GM23338 (cell line): Measurements from ENCODE around the gene HIF3A. TPM values are rescaled to one million over a fixed set of nuclear protein-coding genes. Genes with fewer than 3 reads are reported as not detected.

Experiments used
- ATAC-seq: fragments of 200-7000 bp; cut with Tn5 transposase; 3 replicates; pipeline ENCODE4 v1.9.1; 2020
- DNase-seq: peaks from one replicate; pipeline ENCODE4 v3.0.0-alpha.2; 2015; ENCODE audit warnings: low spot score
- H2AFZ ChIP-seq: fragments of 200-600 bp; sonication (generic); 2 replicates; pipeline ENCODE4 v1.8.0; 2016; ENCODE audit warnings: antibody characterized with exemption, mild to moderate bottlenecking, moderate library complexity
- H3F3A ChIP-seq: fragments of 200-600 bp; sonication (generic); replicated peaks from 2 replicates; pipeline ENCODE4 v1.8.0; 2017; ENCODE audit warnings: antibody characterized with exemption, mixed run types, low read depth
- H3K27ac ChIP-seq: fragments of 200-600 bp; sonication (generic); 2 replicates; pipeline ENCODE4 v1.6.1; 2016; ENCODE audit warnings: low read depth
- H3K27me3 ChIP-seq: fragments of 200-600 bp; sonication (generic); 2 replicates; pipeline ENCODE4 v1.8.0; 2016; ENCODE audit warnings: mild to moderate bottlenecking, mixed run types, moderate library complexity; ENCODE audit not compliant: insufficient read depth
- H3K36me3 ChIP-seq: fragments of 200-600 bp; sonication (generic); 2 replicates; pipeline ENCODE4 v1.8.0; 2016; ENCODE audit warnings: mild to moderate bottlenecking; ENCODE audit not compliant: insufficient read depth
- H3K4me1 ChIP-seq: fragments of 200-600 bp; sonication (generic); 2 replicates; pipeline ENCODE4 v1.8.0; 2016; ENCODE audit warnings: mild to moderate bottlenecking, moderate library complexity; ENCODE audit not compliant: insufficient read depth
- H3K4me2 ChIP-seq: fragments of 200-600 bp; sonication (generic); 2 replicates; pipeline ENCODE4 v1.7.1; 2017; ENCODE audit warnings: mixed run types
- H3K4me3 ChIP-seq: fragments of 200-600 bp; sonication (generic); 2 replicates; pipeline ENCODE4 v1.6.1; 2016; ENCODE audit warnings: mixed run types
- H3K79me2 ChIP-seq: fragments of 200-600 bp; sonication (generic); replicated peaks from 2 replicates; pipeline ENCODE4 v1.8.0; 2017; ENCODE audit warnings: mild to moderate bottlenecking; ENCODE audit not compliant: insufficient read depth
- H3K9me2 ChIP-seq: fragments of 200-600 bp; sonication (generic); 2 replicates; pipeline ENCODE4 v1.8.0; 2017; ENCODE audit not compliant: insufficient read depth
- H4K20me1 ChIP-seq: fragments of 200-600 bp; sonication (generic); replicated peaks from 2 replicates; pipeline ENCODE4 v1.8.0; 2017; ENCODE audit warnings: mild to moderate bottlenecking; ENCODE audit not compliant: insufficient read depth
- H3K27ac Mint-ChIP-seq: 2 replicates; pipeline ENCODE4 v1.8.0; 2020; ENCODE audit warnings: inconsistent platforms, mild to moderate bottlenecking, moderate library complexity, mixed read lengths
- H3K27me3 Mint-ChIP-seq: 3 replicates; pipeline ENCODE4 v1.8.0; 2022; ENCODE audit warnings: low read depth, mild to moderate bottlenecking, moderate library complexity, mixed read lengths, inconsistent platforms; ENCODE audit not compliant: insufficient read depth, poor library complexity
- H3K36me3 Mint-ChIP-seq: 3 replicates; pipeline ENCODE4 v1.8.0; 2021; ENCODE audit warnings: low read depth, mild to moderate bottlenecking, inconsistent platforms, moderate library complexity, mixed read lengths
- H3K4me1 Mint-ChIP-seq: 3 replicates; pipeline ENCODE4 v1.8.0; 2020; ENCODE audit warnings: mild to moderate bottlenecking, inconsistent platforms, mixed read lengths
- H3K4me3 Mint-ChIP-seq: 3 replicates; pipeline ENCODE4 v1.8.0; 2021; ENCODE audit warnings: moderate library complexity, mild to moderate bottlenecking, inconsistent platforms, mixed read lengths
- H3K9me3 Mint-ChIP-seq: 3 replicates; pipeline ENCODE4 v1.8.0; 2020; ENCODE audit warnings: moderate library complexity, mild to moderate bottlenecking, inconsistent platforms, mixed read lengths
- CREB1 ChIP-seq: fragments of 250-450 bp; sonication (Bioruptor Pico); IDR thresholded peaks from 2 replicates; pipeline ENCODE4 v1.5.0; 2020; ENCODE audit warnings: low read depth, mild to moderate bottlenecking, moderate library complexity
- EZH2 ChIP-seq: fragments of 200-600 bp; sonication (generic); IDR thresholded peaks from one replicate; pipeline ENCODE4 v1.8.0; 2017; ENCODE audit warnings: antibody characterized with exemption, mild to moderate bottlenecking, low read depth; ENCODE audit not compliant: unreplicated experiment
- EZH2phosphoT487 ChIP-seq: fragments of 200-600 bp; sonication (generic); IDR thresholded peaks from one replicate; pipeline ENCODE4 v1.8.1; 2018; ENCODE audit warnings: antibody characterized with exemption; ENCODE audit not compliant: unreplicated experiment
- JUNB ChIP-seq: IDR thresholded peaks from one replicate; pipeline ENCODE4 v1.6.1; 2016; ENCODE audit warnings: antibody characterized with exemption; ENCODE audit not compliant: unreplicated experiment
- NANOG ChIP-seq: IDR thresholded peaks from 2 replicates; pipeline ENCODE4 v1.6.1; 2016; ENCODE audit warnings: antibody characterized with exemption, borderline replicate concordance
- POLR2AphosphoS5 ChIP-seq: IDR thresholded peaks from 2 replicates; pipeline ENCODE4 v1.6.1; 2016; ENCODE audit warnings: antibody characterized with exemption, low read depth
- STAT1 ChIP-seq: IDR thresholded peaks from one replicate; pipeline ENCODE4 v1.6.1; 2016; ENCODE audit warnings: antibody characterized with exemption; ENCODE audit not compliant: unreplicated experiment
- ZNF114 ChIP-seq: fragments of 250-450 bp; sonication (Bioruptor Pico); IDR thresholded peaks from 2 replicates; pipeline ENCODE4 v1.5.0; 2020; ENCODE audit warnings: mild to moderate bottlenecking, moderate library complexity
- ZNF331 ChIP-seq: fragments of 250-450 bp; sonication (Bioruptor Pico); IDR thresholded peaks from 2 replicates; pipeline ENCODE4 v1.5.0; 2020; ENCODE audit warnings: low read depth, mild to moderate bottlenecking, moderate library complexity
- polyA plus RNA-seq: library from polyadenylated mRNA; unstranded; fragments of >200 nt; fragmentation: Nextera tagmentation; extraction: Ambion mirVana; gene quantifications from 2 replicates; pipeline ENCODE4 v1.2.1, GENCODE V29; 2016
- total RNA-seq: library from RNA; depleted of rRNA; stranded (reverse); fragments of >200 nt; shearing (Covaris generic); gene quantifications from 2 replicates; pipeline ENCODE4 v1.2.3, GENCODE V29; 2014
- TF ChIP-seq, protein P1 (sequence below): IDR thresholded peaks from one replicate; pipeline ENCODE4 v1.6.1; 2018; ENCODE audit warnings: antibody characterized with exemption; ENCODE audit not compliant: unreplicated experiment
- TF ChIP-seq, protein P2 (sequence below): fragments of 250-450 bp; sonication (Bioruptor Pico); IDR thresholded peaks from 2 replicates; pipeline ENCODE4 v1.5.0; 2020; ENCODE audit warnings: mild to moderate bottlenecking, moderate library complexity
- TF ChIP-seq, protein P3 (sequence below): IDR thresholded peaks from 2 replicates; pipeline ENCODE4 v1.6.1; 2016; ENCODE audit warnings: antibody characterized with exemption
- TF ChIP-seq, protein P4 (sequence below), 2 experiments: fragments of 200-600 bp in 1 of 2; sonication (generic) in 1 of 2; conservative IDR thresholded peaks; 2 replicates each; pipeline versions ENCODE4 v1.5.1 to v1.6.1; 2016 to 2017; ENCODE audit warnings: antibody characterized with exemption in 2 of 2, low read depth in 2 of 2, mild to moderate bottlenecking in 2 of 2, moderate library complexity in 1 of 2

Gene HIF3A
- total and polyA plus RNA-seq, 2 experiments from 2014 or later, result 20.4 to 70.5 TPM

DNA sequence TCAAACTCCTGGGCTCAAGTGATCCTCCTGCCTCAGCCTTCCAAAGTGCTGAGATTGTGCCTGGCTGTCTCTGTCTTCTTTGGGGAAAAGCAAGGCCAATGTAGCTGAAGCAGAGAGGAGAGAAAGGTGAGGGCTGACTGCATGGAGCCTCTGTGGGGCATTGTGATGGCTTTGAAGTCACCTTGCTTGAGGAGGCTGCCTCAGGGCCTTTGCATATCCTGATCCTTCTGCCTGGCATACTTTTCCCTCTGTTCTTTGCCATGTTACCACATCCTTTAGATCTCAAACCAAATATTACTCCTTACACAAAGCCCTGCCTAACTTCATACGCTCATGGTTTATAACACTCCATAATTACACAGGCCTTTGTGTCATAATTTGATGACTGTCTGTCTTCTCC, 40.6 kb downstream of the HIF3A start:
- no peaks in the 10 kb centered on the region for H4K20me1 ChIP-seq
- Mint-ChIP-seq H3K4me1 (no peaks in the 10 kb centered on the region; the same call in 2 of the 3 replicates), H3K27me3 (peaks cover 5% of the 10 kb centered on the region), H3K27ac (no peak overlapping the region), H3K36me3 (peaks cover 9% of the 10 kb centered on the region; the same call in 2 of the 3 replicates), H3K4me3 (no peak overlapping the region), H3K9me3 (no peaks in the 10 kb centered on the region; the same call in 2 of the 3 replicates)
- H3F3A ChIP-seq, result no peaks in the 10 kb centered on the region
- no peak overlapping the region for H3K4me2 ChIP-seq
- no peaks in the 10 kb centered on the region for H3K4me1 ChIP-seq
- no peak overlapping the region for H3K27ac ChIP-seq
- TF ChIP-seq ZNF114 (no peak), NANOG (no peak), ZNF331 (CRISPR knock-in tag) (no peak), POLR2AphosphoS5 (no peak), EZH2 (no peak), STAT1 (no peak), JUNB (no peak), CREB1 (no peak), EZH2phosphoT487 (no peak)
- TF ChIP-seq, protein P1, sequence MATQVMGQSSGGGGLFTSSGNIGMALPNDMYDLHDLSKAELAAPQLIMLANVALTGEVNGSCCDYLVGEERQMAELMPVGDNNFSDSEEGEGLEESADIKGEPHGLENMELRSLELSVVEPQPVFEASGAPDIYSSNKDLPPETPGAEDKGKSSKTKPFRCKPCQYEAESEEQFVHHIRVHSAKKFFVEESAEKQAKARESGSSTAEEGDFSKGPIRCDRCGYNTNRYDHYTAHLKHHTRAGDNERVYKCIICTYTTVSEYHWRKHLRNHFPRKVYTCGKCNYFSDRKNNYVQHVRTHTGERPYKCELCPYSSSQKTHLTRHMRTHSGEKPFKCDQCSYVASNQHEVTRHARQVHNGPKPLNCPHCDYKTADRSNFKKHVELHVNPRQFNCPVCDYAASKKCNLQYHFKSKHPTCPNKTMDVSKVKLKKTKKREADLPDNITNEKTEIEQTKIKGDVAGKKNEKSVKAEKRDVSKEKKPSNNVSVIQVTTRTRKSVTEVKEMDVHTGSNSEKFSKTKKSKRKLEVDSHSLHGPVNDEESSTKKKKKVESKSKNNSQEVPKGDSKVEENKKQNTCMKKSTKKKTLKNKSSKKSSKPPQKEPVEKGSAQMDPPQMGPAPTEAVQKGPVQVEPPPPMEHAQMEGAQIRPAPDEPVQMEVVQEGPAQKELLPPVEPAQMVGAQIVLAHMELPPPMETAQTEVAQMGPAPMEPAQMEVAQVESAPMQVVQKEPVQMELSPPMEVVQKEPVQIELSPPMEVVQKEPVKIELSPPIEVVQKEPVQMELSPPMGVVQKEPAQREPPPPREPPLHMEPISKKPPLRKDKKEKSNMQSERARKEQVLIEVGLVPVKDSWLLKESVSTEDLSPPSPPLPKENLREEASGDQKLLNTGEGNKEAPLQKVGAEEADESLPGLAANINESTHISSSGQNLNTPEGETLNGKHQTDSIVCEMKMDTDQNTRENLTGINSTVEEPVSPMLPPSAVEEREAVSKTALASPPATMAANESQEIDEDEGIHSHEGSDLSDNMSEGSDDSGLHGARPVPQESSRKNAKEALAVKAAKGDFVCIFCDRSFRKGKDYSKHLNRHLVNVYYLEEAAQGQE, result no peak
- TF ChIP-seq, protein P2, sequence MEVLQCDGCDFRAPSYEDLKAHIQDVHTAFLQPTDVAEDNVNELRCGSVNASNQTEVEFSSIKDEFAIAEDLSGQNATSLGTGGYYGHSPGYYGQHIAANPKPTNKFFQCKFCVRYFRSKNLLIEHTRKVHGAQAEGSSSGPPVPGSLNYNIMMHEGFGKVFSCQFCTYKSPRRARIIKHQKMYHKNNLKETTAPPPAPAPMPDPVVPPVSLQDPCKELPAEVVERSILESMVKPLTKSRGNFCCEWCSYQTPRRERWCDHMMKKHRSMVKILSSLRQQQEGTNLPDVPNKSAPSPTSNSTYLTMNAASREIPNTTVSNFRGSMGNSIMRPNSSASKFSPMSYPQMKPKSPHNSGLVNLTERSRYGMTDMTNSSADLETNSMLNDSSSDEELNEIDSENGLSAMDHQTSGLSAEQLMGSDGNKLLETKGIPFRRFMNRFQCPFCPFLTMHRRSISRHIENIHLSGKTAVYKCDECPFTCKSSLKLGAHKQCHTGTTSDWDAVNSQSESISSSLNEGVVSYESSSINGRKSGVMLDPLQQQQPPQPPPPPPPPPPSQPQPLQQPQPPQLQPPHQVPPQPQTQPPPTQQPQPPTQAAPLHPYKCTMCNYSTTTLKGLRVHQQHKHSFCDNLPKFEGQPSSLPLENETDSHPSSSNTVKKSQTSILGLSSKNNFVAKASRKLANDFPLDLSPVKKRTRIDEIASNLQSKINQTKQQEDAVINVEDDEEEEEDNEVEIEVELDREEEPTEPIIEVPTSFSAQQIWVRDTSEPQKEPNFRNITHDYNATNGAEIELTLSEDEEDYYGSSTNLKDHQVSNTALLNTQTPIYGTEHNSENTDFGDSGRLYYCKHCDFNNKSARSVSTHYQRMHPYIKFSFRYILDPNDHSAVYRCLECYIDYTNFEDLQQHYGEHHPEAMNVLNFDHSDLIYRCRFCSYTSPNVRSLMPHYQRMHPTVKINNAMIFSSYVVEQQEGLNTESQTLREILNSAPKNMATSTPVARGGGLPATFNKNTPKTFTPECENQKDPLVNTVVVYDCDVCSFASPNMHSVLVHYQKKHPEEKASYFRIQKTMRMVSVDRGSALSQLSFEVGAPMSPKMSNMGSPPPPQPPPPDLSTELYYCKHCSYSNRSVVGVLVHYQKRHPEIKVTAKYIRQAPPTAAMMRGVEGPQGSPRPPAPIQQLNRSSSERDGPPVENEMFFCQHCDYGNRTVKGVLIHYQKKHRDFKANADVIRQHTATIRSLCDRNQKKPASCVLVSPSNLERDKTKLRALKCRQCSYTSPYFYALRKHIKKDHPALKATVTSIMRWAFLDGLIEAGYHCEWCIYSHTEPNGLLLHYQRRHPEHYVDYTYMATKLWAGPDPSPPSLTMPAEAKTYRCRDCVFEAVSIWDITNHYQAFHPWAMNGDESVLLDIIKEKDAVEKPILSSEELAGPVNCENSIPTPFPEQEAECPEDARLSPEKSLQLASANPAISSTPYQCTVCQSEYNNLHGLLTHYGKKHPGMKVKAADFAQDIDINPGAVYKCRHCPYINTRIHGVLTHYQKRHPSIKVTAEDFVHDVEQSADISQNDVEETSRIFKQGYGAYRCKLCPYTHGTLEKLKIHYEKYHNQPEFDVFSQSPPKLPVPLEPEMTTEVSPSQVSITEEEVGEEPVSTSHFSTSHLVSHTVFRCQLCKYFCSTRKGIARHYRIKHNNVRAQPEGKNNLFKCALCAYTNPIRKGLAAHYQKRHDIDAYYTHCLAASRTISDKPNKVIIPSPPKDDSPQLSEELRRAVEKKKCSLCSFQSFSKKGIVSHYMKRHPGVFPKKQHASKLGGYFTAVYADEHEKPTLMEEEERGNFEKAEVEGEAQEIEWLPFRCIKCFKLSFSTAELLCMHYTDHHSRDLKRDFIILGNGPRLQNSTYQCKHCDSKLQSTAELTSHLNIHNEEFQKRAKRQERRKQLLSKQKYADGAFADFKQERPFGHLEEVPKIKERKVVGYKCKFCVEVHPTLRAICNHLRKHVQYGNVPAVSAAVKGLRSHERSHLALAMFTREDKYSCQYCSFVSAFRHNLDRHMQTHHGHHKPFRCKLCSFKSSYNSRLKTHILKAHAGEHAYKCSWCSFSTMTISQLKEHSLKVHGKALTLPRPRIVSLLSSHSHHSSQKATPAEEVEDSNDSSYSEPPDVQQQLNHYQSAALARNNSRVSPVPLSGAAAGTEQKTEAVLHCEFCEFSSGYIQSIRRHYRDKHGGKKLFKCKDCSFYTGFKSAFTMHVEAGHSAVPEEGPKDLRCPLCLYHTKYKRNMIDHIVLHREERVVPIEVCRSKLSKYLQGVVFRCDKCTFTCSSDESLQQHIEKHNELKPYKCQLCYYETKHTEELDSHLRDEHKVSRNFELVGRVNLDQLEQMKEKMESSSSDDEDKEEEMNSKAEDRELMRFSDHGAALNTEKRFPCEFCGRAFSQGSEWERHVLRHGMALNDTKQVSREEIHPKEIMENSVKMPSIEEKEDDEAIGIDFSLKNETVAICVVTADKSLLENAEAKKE, result no peak
- TF ChIP-seq, protein P3, sequence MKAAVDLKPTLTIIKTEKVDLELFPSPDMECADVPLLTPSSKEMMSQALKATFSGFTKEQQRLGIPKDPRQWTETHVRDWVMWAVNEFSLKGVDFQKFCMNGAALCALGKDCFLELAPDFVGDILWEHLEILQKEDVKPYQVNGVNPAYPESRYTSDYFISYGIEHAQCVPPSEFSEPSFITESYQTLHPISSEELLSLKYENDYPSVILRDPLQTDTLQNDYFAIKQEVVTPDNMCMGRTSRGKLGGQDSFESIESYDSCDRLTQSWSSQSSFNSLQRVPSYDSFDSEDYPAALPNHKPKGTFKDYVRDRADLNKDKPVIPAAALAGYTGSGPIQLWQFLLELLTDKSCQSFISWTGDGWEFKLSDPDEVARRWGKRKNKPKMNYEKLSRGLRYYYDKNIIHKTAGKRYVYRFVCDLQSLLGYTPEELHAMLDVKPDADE, result no peak
- TF ChIP-seq, protein P4, sequence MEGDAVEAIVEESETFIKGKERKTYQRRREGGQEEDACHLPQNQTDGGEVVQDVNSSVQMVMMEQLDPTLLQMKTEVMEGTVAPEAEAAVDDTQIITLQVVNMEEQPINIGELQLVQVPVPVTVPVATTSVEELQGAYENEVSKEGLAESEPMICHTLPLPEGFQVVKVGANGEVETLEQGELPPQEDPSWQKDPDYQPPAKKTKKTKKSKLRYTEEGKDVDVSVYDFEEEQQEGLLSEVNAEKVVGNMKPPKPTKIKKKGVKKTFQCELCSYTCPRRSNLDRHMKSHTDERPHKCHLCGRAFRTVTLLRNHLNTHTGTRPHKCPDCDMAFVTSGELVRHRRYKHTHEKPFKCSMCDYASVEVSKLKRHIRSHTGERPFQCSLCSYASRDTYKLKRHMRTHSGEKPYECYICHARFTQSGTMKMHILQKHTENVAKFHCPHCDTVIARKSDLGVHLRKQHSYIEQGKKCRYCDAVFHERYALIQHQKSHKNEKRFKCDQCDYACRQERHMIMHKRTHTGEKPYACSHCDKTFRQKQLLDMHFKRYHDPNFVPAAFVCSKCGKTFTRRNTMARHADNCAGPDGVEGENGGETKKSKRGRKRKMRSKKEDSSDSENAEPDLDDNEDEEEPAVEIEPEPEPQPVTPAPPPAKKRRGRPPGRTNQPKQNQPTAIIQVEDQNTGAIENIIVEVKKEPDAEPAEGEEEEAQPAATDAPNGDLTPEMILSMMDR (conservative IDR thresholded peaks at IDR 0.05; ENCODE audit: low read depth in 2 of 2), result no peak
- H2AFZ ChIP-seq, result no peak overlapping the region
- H3K9me2 ChIP-seq, result no peaks in the 10 kb centered on the region
- no peak for ATAC-seq
- H3K27me3 ChIP-seq, result peaks cover 5% of the 10 kb centered on the region; the same call in 1 of the 2 replicates
- H3K79me2 ChIP-seq, result no peaks in the 10 kb centered on the region
- no peak for DNase-seq
- H3K4me3 ChIP-seq, result no peak overlapping the region
- no peaks in the 10 kb centered on the region for H3K36me3 ChIP-seq
